Lower leg skin (tissue), 4 donors: ENCODE results near the gene VTCN1. TPM values are rescaled to one million over a fixed set of nuclear protein-coding genes. Genes with fewer than 3 reads are reported as not detected.

ENCODE experiments used
- DNase-seq, 2 donors: peaks; one replicate each; pipeline ENCODE4 v3.0.0-alpha.2; 2019; ENCODE audit warnings: low spot score in 2 of 2
- H3K4me3 ChIP-seq: fragments of 200-600 bp; sonication (generic); 2 replicates; pipeline ENCODE4 v1.5.1; 2017; ENCODE audit warnings: mild to moderate bottlenecking, low read depth; ENCODE audit not compliant: poor library complexity, severe bottlenecking
- CTCF ChIP-seq, 3 donors: fragments of 450-650 bp; IDR thresholded peaks; one replicate each; pipeline ENCODE4 v1.5.1; 2016; ENCODE audit warnings: antibody characterized with exemption in 3 of 3, mild to moderate bottlenecking in 3 of 3, moderate library complexity in 2 of 3
- POLR2A ChIP-seq, 2 donors: fragments of 450-650 bp; IDR thresholded peaks; one replicate each; pipeline ENCODE4 v1.6.1; 2016 to 2017; ENCODE audit warnings: antibody characterized with exemption in 2 of 2, mild to moderate bottlenecking in 1 of 2, moderate library complexity in 1 of 2
- WGBS, 2 donors: methylation state at CpG; one replicate each; pipeline ENCODE4 v1.1.5; 2018; 5-methylcytosine and 5-hydroxymethylcytosine counted together
- intact Hi-C: fragments of 100-400 bp; cut with DNase I; formaldehyde crosslinking; loops from one replicate; pipeline ENCODE4 v1.15.0; 2023; ENCODE audit warnings: low total_unique reads
- total RNA-seq, 4 donors: library from RNA; depleted of rRNA; stranded (reverse); fragments of >200 nt; gene quantifications; one replicate each; pipeline ENCODE4 v1.1.0, GENCODE V29; 2016

VTCN1 gene
- total RNA-seq, 4 donors from 2014 or later, result 0.38 to 5.7 (median 2.7) TPM

GRCh38 chr1:117244306-117244705 is 33.6 kb upstream of the VTCN1 start:
- H3K4me3 ChIP-seq, result no peak overlapping the region
- 81 to 87% methylated on average over 2 of the region's 2 CpGs for WGBS, 2 donors
- no peak for TF ChIP-seq POLR2A (IDR thresholded peaks at IDR 0.05)
- no peak for TF ChIP-seq CTCF (IDR thresholded peaks at IDR 0.05)
- intact Hi-C loops, result no loop called here
- DNase-seq, result no peak

- WGBS, 2 donors, result 73 to 82% methylated on average over 3 of the region's 3 CpGs
- TF ChIP-seq POLR2A (IDR thresholded peaks at IDR 0.05) (no peak), CTCF (IDR thresholded peaks at IDR 0.05) (no peak)
- intact Hi-C loops, result no loop called here
- no peak for DNase-seq
- no peak overlapping the region for H3K4me3 ChIP-seq
These were observed 30.8 kb upstream of the VTCN1 start for GRCh38 chr1:117241512-117241911.

GRCh38 chr1:117240547-117240946 is 29.8 kb upstream of the VTCN1 start:
- no peak overlapping the region for H3K4me3 ChIP-seq
- 81% methylated on average over 4 of the region's 4 CpGs for WGBS, 2 donors
- no peak for TF ChIP-seq CTCF (IDR thresholded peaks at IDR 0.05)
- TF ChIP-seq POLR2A (IDR thresholded peaks at IDR 0.05), result no peak
- intact Hi-C loops, result no loop called here
- DNase-seq, result no peak

- TF ChIP-seq POLR2A (IDR thresholded peaks at IDR 0.05), result no peak
- intact Hi-C loops, result no loop called here
- H3K4me3 ChIP-seq, result no peak overlapping the region
- DNase-seq, result no peak
These were observed 28.7 kb upstream of the VTCN1 start for GRCh38 chr1:117239467-117239866.

- 7 to 19% methylated on average over 1 of the region's 1 CpG for WGBS, 2 donors
- H3K4me3 ChIP-seq, result no peak overlapping the region
- intact Hi-C loops, result no loop called here
- DNase-seq, result no peak
- TF ChIP-seq CTCF (IDR thresholded peaks at IDR 0.05) (no peak), POLR2A (IDR thresholded peaks at IDR 0.05) (no peak)
These were observed 27.1 kb upstream of the VTCN1 start for GRCh38 chr1:117237726-117238381.

GRCh38 chr1:117235863-117236465 is 25.2 kb upstream of the VTCN1 start:
- no peak for DNase-seq
- WGBS, 2 donors, result 84 to 86% methylated on average over 2 of the region's 2 CpGs
- TF ChIP-seq CTCF (IDR thresholded peaks at IDR 0.05) (no peak), POLR2A (IDR thresholded peaks at IDR 0.05) (no peak)
- intact Hi-C loops, result no loop called here
- no peak overlapping the region for H3K4me3 ChIP-seq
